Bronchial epithelial cell (primary cell): ENCODE results near the gene TRAPPC14. TPM values are rescaled to one million over a fixed set of nuclear protein-coding genes. Genes with fewer than 3 reads are reported as not detected.

Source experiments
- DNase-seq: peaks from one replicate; pipeline ENCODE4 v3.0.0-alpha.2; 2010; ENCODE audit warnings: low read depth
- FAIRE-seq: peaks from 2 replicates; lab custom pipeline; 2011; peaks lifted over from hg19 to GRCh38; lab: Jason Lieb, UNC
- H3K27me3 ChIP-seq: 2 replicates; pipeline ENCODE4 v1.5.1; 2011; ENCODE audit warnings: low read length; ENCODE audit not compliant: control insufficient read depth, insufficient read depth
- H3K36me3 ChIP-seq: 2 replicates; pipeline ENCODE4 v1.5.1; 2011; ENCODE audit warnings: low read length; ENCODE audit not compliant: control insufficient read depth, insufficient read depth
- H3K4me3 ChIP-seq: 2 replicates; pipeline ENCODE4 v1.5.1; 2011; ENCODE audit warnings: mild to moderate bottlenecking, low read depth, low read length, control low read depth
- CTCF ChIP-seq: IDR thresholded peaks from 2 replicates; pipeline ENCODE4 v1.5.1; 2011; ENCODE audit warnings: mild to moderate bottlenecking, moderate library complexity, low read length, control low read depth, inconsistent platforms; ENCODE audit not compliant: insufficient read depth, severe bottlenecking
- total RNA-seq: library from RNA; depleted of rRNA; stranded (reverse); fragments of >200 nt; gene quantifications from 2 replicates; pipeline ENCODE4 v1.2.1, GENCODE V29; 2014

TRAPPC14 gene
- total RNA-seq, 1 donor from 2014 or later: 3.4 TPM

- no peak for TF ChIP-seq CTCF
- Histone ChIP-seq H3K36me3 (peaks cover 22% of the 10 kb centered on the region), H3K27me3 (no peaks in the 10 kb centered on the region), H3K4me3 (no peak overlapping the region)
- DNase-seq: no peak
- no peak for FAIRE-seq
Measured at GRCh38 chr7:100111914-100112313, 46.6 kb downstream of the TRAPPC14 start.

GRCh38 chr7:100111156-100111555 lies 47.4 kb downstream of the TRAPPC14 start:
- H3K27me3 ChIP-seq: no peaks in the 10 kb centered on the region
- FAIRE-seq: no peak
- TF ChIP-seq CTCF: no peak

GRCh38 chr7:100109521-100110163 lies 48.9 kb downstream of the TRAPPC14 start:
- no peak overlapping the region for H3K4me3 ChIP-seq
- no peak for TF ChIP-seq CTCF
- peaks cover 36% of the 10 kb centered on the region for H3K36me3 ChIP-seq
- DNase-seq: no peak
- peak; percentile 32 for FAIRE-seq
- no peaks in the 10 kb centered on the region for H3K27me3 ChIP-seq

More at GRCh38 chr7:100111156-100111555, 47.4 kb downstream of the TRAPPC14 start:
- no peak for DNase-seq
- Histone ChIP-seq H3K4me3 (no peak overlapping the region), H3K36me3 (peaks cover 26% of the 10 kb centered on the region)

GRCh38 chr7:100107890-100108289 lies 50.6 kb downstream of the TRAPPC14 start:
- FAIRE-seq (no peak), DNase-seq (no peak)
- Histone ChIP-seq H3K36me3 (peaks cover 34% of the 10 kb centered on the region), H3K27me3 (no peaks in the 10 kb centered on the region), H3K4me3 (no peak overlapping the region)
- no peak for TF ChIP-seq CTCF

GRCh38 chr7:100107125-100107737 lies 51.3 kb downstream of the TRAPPC14 start:
- DNase-seq: no peak
- no peak for FAIRE-seq
- Histone ChIP-seq H3K27me3 (no peaks in the 10 kb centered on the region), H3K4me3 (no peak overlapping the region), H3K36me3 (peaks cover 31% of the 10 kb centered on the region)
- TF ChIP-seq CTCF: no peak
